HFFc6 (cell line): ENCODE data around the gene CAT. TPM values are rescaled to one million over a fixed set of nuclear protein-coding genes. Genes with fewer than 3 reads are reported as not detected.

Experiments
- DNase-seq: peaks from one replicate; pipeline ENCODE4 v3.0.0-alpha.2; 2018
- H3K27ac Mint-ChIP-seq: 2 replicates; pipeline ENCODE4 v1.8.0; 2020; ENCODE audit warnings: mild to moderate bottlenecking, mixed read lengths
- H3K27me3 Mint-ChIP-seq: 2 replicates; pipeline ENCODE4 v1.8.0; 2021; ENCODE audit warnings: mild to moderate bottlenecking, moderate library complexity, mixed read lengths; ENCODE audit not compliant: insufficient read depth
- H3K36me3 Mint-ChIP-seq: 2 replicates; pipeline ENCODE4 v1.8.0; 2021; ENCODE audit warnings: low read depth, mixed read lengths
- H3K4me1 Mint-ChIP-seq: 2 replicates; pipeline ENCODE4 v1.8.0; 2020; ENCODE audit warnings: low read depth, mixed read lengths
- H3K4me3 Mint-ChIP-seq: 2 replicates; pipeline ENCODE4 v1.8.0; 2020; ENCODE audit warnings: mild to moderate bottlenecking, moderate library complexity, mixed read lengths
- H3K9me3 Mint-ChIP-seq: 2 replicates; pipeline ENCODE4 v1.8.0; 2020; ENCODE audit warnings: mild to moderate bottlenecking, mixed read lengths
- CTCF ChIP-seq: fragments of 200-600 bp; sonication (generic); IDR thresholded peaks from 2 replicates; pipeline ENCODE4 v1.5.0; 2021; ENCODE audit warnings: antibody characterized with exemption, mild to moderate bottlenecking
- total RNA-seq, 6 experiments: library from RNA; stranded (reverse); fragmentation: NEBNext Ultra II Directional; extraction: Animal tissue kit (Norgen Biotek cat#: 25700); gene quantifications; 2 replicates in 1 of 6; 3 replicates in 5 of 6; pipeline ENCODE4 v1.2.3, GENCODE V29; 2021

The CAT gene
- total RNA-seq, 6 experiments from 2014 or later, result 36.7 to 47.4 (median 42.9) TPM

- peaks cover 24% of the 10 kb centered on the region for H3K27me3 Mint-ChIP-seq
- no peak for DNase-seq
- no peak for TF ChIP-seq CTCF
- no peak overlapping the region for H3K4me3 Mint-ChIP-seq
- H3K4me1 Mint-ChIP-seq, result peaks cover 6% of the 10 kb centered on the region; the same call in 1 of the 2 replicates
- no peaks in the 10 kb centered on the region for H3K9me3 Mint-ChIP-seq
- H3K27ac Mint-ChIP-seq, result no peak overlapping the region
- no peaks in the 10 kb centered on the region for H3K36me3 Mint-ChIP-seq
Observed at GRCh38 chr11:34495239-34495723, 56.5 kb downstream of the CAT start.

- Mint-ChIP-seq H3K4me1 (peaks cover 6% of the 10 kb centered on the region), H3K27ac (no peak overlapping the region), H3K9me3 (no peaks in the 10 kb centered on the region), H3K27me3 (peaks cover 24% of the 10 kb centered on the region), H3K4me3 (no peak overlapping the region), H3K36me3 (no peaks in the 10 kb centered on the region)
- no peak for DNase-seq
- TF ChIP-seq CTCF, result no peak
Observed at GRCh38 chr11:34495724-34496377, 57.1 kb downstream of the CAT start.

- no peaks in the 10 kb centered on the region for H3K9me3 Mint-ChIP-seq
- H3K4me3 Mint-ChIP-seq, result no peak overlapping the region
- peaks cover 20% of the 10 kb centered on the region for H3K4me1 Mint-ChIP-seq
- no peak for TF ChIP-seq CTCF
- DNase-seq, result no peak
- H3K27me3 Mint-ChIP-seq, result peaks cover 30% of the 10 kb centered on the region
- no peaks in the 10 kb centered on the region for H3K36me3 Mint-ChIP-seq
- H3K27ac Mint-ChIP-seq, result no peak overlapping the region
Observed at GRCh38 chr11:34499719-34500500, 61.2 kb downstream of the CAT start.

- Mint-ChIP-seq H3K4me3 (peak overlapping the region; percentile 45; the same call in 1 of the 2 replicates), H3K27ac (peak overlapping the region; percentile 67), H3K27me3 (peaks cover 25% of the 10 kb centered on the region), H3K9me3 (no peaks in the 10 kb centered on the region), H3K36me3 (no peaks in the 10 kb centered on the region), H3K4me1 (peaks cover 20% of the 10 kb centered on the region)
- DNase-seq, result peak; percentile 73
- no peak for TF ChIP-seq CTCF
Observed at GRCh38 chr11:34501500-34501899, 62.8 kb downstream of the CAT start.

- Mint-ChIP-seq H3K27ac (peak overlapping the region; percentile 67), H3K4me1 (peaks cover 20% of the 10 kb centered on the region)
Observed at GRCh38 chr11:34501949-34502348, 63.2 kb downstream of the CAT start.

More at GRCh38 chr11:34501949-34502348, 63.2 kb downstream of the CAT start:
- H3K4me3 Mint-ChIP-seq, result peak overlapping the region; percentile 45; the same call in 1 of the 2 replicates
- H3K9me3 Mint-ChIP-seq, result no peaks in the 10 kb centered on the region
- TF ChIP-seq CTCF, result no peak
- H3K27me3 Mint-ChIP-seq, result peaks cover 25% of the 10 kb centered on the region
- no peaks in the 10 kb centered on the region for H3K36me3 Mint-ChIP-seq
- DNase-seq, result no peak
